ENCODE measurements around the gene GATAD2A. TPM values are rescaled to one million over a fixed set of nuclear protein-coding genes. Genes with fewer than 3 reads are reported as not detected.

GATAD2A gene
- total and polyA plus RNA-seq, 2 donors (not counting 1 experiment from before 2014, with no cell fraction given): 31.7 to 63.5 TPM

- H3K9ac ChIP-seq (ENCODE audit: insufficient read depth, low read length): no peak overlapping the region
- no peak overlapping the region for H3K4me2 ChIP-seq (ENCODE audit: extremely low read depth, insufficient read depth, low read length)
- DNase-seq (ENCODE audit: low read depth in 2 of 2): no peak
- H3K4me3 ChIP-seq (replicated peaks in 1 of 4; ENCODE audit: control extremely low read depth in 1 of 4, insufficient read depth in 1 of 4, low read depth in 3 of 4, low read length in 4 of 4): no peak overlapping the region
- no peak overlapping the region for H2AFZ ChIP-seq (ENCODE audit: low read length)
- no peaks in the 10 kb centered on the region for H3K4me1 ChIP-seq (ENCODE audit: control insufficient read depth, extremely low read depth, insufficient read depth, low read length)
- peaks cover 7% of the 10 kb centered on the region for H3K36me3 ChIP-seq (ENCODE audit: control insufficient read depth, insufficient read depth, low read length)
- no peak overlapping the region for H3K27ac ChIP-seq (ENCODE audit: insufficient read depth, low read length)
- no peaks in the 10 kb centered on the region for H3K9me3 ChIP-seq (ENCODE audit: control insufficient read depth, insufficient read depth, low read depth, low read length)
- H4K20me1 ChIP-seq (ENCODE audit: control insufficient read depth, extremely low read depth, insufficient read depth, low read length): no peaks in the 10 kb centered on the region
- no peak for TF ChIP-seq CTCF (conservative IDR thresholded peaks at IDR 0.05 in 1 of 2, IDR thresholded peaks at IDR 0.05 in 1 of 2; ENCODE audit: low read depth in 1 of 2, low read length in 2 of 2)
- TF ChIP-seq EZH2 (IDR thresholded peaks at IDR 0.05; ENCODE audit: low read length, missing control alignments): no peak
- no peaks in the 10 kb centered on the region for H3K27me3 ChIP-seq (ENCODE audit: control insufficient read depth, insufficient read depth, low read length)
- H3K79me2 ChIP-seq (ENCODE audit: control insufficient read depth, insufficient read depth, low read length): peaks cover 6% of the 10 kb centered on the region
Measured at GRCh38 chr19:19524053-19524452, 118.6 kb downstream of the GATAD2A start.

GRCh38 chr19:19525611-19526380 is 120.3 kb downstream of the GATAD2A start:
- Histone ChIP-seq H3K27ac (ENCODE audit: insufficient read depth, low read length) (no peak overlapping the region), H3K4me2 (ENCODE audit: extremely low read depth, insufficient read depth, low read length) (no peak overlapping the region), H3K9ac (ENCODE audit: insufficient read depth, low read length) (no peak overlapping the region), H3K4me3 (replicated peaks in 1 of 4; ENCODE audit: control extremely low read depth in 1 of 4, insufficient read depth in 1 of 4, low read depth in 3 of 4, low read length in 4 of 4) (no peak overlapping the region), H3K27me3 (ENCODE audit: control insufficient read depth, insufficient read depth, low read length) (no peaks in the 10 kb centered on the region), H3K36me3 (ENCODE audit: control insufficient read depth, insufficient read depth, low read length) (peaks cover 5% of the 10 kb centered on the region), H3K9me3 (ENCODE audit: control insufficient read depth, insufficient read depth, low read depth, low read length) (no peaks in the 10 kb centered on the region), H3K79me2 (ENCODE audit: control insufficient read depth, insufficient read depth, low read length) (peaks cover under 1% of the 10 kb centered on the region), H3K4me1 (ENCODE audit: control insufficient read depth, extremely low read depth, insufficient read depth, low read length) (no peaks in the 10 kb centered on the region), H2AFZ (ENCODE audit: low read length) (no peak overlapping the region), H4K20me1 (ENCODE audit: control insufficient read depth, extremely low read depth, insufficient read depth, low read length) (no peaks in the 10 kb centered on the region)
- TF ChIP-seq CTCF (conservative IDR thresholded peaks at IDR 0.05 in 1 of 2, IDR thresholded peaks at IDR 0.05 in 1 of 2; ENCODE audit: low read depth in 1 of 2, low read length in 2 of 2) (no peak), EZH2 (IDR thresholded peaks at IDR 0.05; ENCODE audit: low read length, missing control alignments) (no peak)
- DNase-seq (ENCODE audit: low read depth in 2 of 2): no peak

GRCh38 chr19:19526581-19527370 is 121.3 kb downstream of the GATAD2A start:
- no peak for DNase-seq (ENCODE audit: low read depth in 2 of 2)
- no peaks in the 10 kb centered on the region for H4K20me1 ChIP-seq (ENCODE audit: control insufficient read depth, extremely low read depth, insufficient read depth, low read length)
- no peaks in the 10 kb centered on the region for H3K9me3 ChIP-seq (ENCODE audit: control insufficient read depth, insufficient read depth, low read depth, low read length)
- no peak overlapping the region for H3K9ac ChIP-seq (ENCODE audit: insufficient read depth, low read length)
- no peaks in the 10 kb centered on the region for H3K4me1 ChIP-seq (ENCODE audit: control insufficient read depth, extremely low read depth, insufficient read depth, low read length)
- TF ChIP-seq EZH2 (IDR thresholded peaks at IDR 0.05; ENCODE audit: low read length, missing control alignments): no peak
- TF ChIP-seq CTCF (conservative IDR thresholded peaks at IDR 0.05 in 1 of 2, IDR thresholded peaks at IDR 0.05 in 1 of 2; ENCODE audit: low read depth in 1 of 2, low read length in 2 of 2): no peak
- H3K27ac ChIP-seq (ENCODE audit: insufficient read depth, low read length): no peak overlapping the region
- no peak overlapping the region for H3K4me3 ChIP-seq (replicated peaks in 1 of 4; ENCODE audit: control extremely low read depth in 1 of 4, insufficient read depth in 1 of 4, low read depth in 3 of 4, low read length in 4 of 4)
- no peak overlapping the region for H2AFZ ChIP-seq (ENCODE audit: low read length)
- H3K27me3 ChIP-seq (ENCODE audit: control insufficient read depth, insufficient read depth, low read length): no peaks in the 10 kb centered on the region
- peaks cover 5% of the 10 kb centered on the region for H3K36me3 ChIP-seq (ENCODE audit: control insufficient read depth, insufficient read depth, low read length)
- no peaks in the 10 kb centered on the region for H3K79me2 ChIP-seq (ENCODE audit: control insufficient read depth, insufficient read depth, low read length)
- no peak overlapping the region for H3K4me2 ChIP-seq (ENCODE audit: extremely low read depth, insufficient read depth, low read length)

All from fibroblast of lung (primary cell).